Stimulated activated memory B cell treated with anti-CD40 and anti-IgM and Interleukin-4, amounts not matched to agents 10 μg/mL and 1 μg/mL and 100 μg/mL, for 72 hours (primary cell): ENCODE data around the gene GDF2.

Source experiments
- ATAC-seq: fragments of 150-1000 bp; cut with Tn5 transposase; 2 replicates; pipeline ENCODE4 v1.10.0; 2021
- H3K27ac Mint-ChIP-seq: one replicate; pipeline ENCODE4 v1.8.0; 2022; ENCODE audit warnings: mild to moderate bottlenecking, mixed read lengths
- H3K27me3 Mint-ChIP-seq: one replicate; pipeline ENCODE4 v1.8.0; 2022; ENCODE audit warnings: mixed read lengths
- H3K36me3 Mint-ChIP-seq: one replicate; pipeline ENCODE4 v1.8.0; 2022; ENCODE audit warnings: mixed read lengths
- H3K4me1 Mint-ChIP-seq: one replicate; pipeline ENCODE4 v1.8.0; 2022; ENCODE audit warnings: mixed read lengths
- H3K4me3 Mint-ChIP-seq: one replicate; pipeline ENCODE4 v1.8.0; 2022; ENCODE audit warnings: mild to moderate bottlenecking, moderate library complexity, mixed read lengths
- H3K9me3 Mint-ChIP-seq: one replicate; pipeline ENCODE4 v1.8.0; 2022; ENCODE audit warnings: mixed read lengths

Gene GDF2

DNA sequence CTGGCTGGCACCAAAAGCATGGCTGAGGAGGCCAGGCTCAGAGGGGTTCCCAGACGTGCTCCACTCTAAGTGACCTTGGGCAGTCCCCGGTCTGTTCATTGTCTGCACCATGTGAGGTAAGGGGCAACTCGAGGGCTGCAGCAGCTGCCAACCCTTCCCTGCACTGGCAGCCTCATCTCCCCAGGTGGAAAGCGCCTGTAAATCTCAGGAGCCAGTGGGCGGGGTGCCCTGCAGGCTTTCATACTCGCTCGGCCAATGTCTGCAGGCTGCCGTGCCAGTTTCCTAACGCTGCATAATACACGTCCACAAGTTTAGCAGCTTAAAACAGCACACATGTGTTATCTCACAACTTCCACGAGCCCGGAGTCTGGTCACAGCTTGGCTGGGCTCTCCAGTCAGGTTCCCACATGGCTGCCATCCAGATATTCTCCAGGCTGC is 34.9 kb upstream of the GDF2 start:
- H3K4me1 Mint-ChIP-seq, result peaks cover 19% of the 10 kb centered on the region
- no peak for ATAC-seq
- H3K4me3 Mint-ChIP-seq, result no peak overlapping the region
- no peaks in the 10 kb centered on the region for H3K9me3 Mint-ChIP-seq
- no peak overlapping the region for H3K27ac Mint-ChIP-seq
- H3K27me3 Mint-ChIP-seq, result peaks cover 4% of the 10 kb centered on the region
- H3K36me3 Mint-ChIP-seq, result no peaks in the 10 kb centered on the region

DNA sequence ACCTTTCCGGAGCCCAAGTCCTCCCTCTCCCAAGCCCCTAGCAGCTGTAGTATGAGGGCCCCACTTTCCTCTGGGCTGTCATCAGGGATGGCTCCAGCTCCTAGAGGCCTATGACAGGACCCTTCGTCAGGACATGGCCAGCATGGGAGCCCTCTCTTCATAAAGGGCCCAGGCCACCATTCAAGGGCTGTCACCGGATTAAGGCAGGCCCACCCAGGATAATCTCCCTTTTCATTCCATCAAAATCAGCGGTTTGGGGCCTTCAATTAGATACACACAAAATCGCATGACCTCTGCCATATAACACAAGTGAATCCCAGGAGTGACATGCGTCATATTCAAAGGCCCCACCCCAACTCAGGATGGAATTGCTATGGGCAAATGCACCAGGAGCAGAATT is 34.4 kb upstream of the GDF2 start:
- H3K4me3 Mint-ChIP-seq, result no peak overlapping the region
- H3K4me1 Mint-ChIP-seq, result peaks cover 17% of the 10 kb centered on the region
- no peak overlapping the region for H3K27ac Mint-ChIP-seq
- no peaks in the 10 kb centered on the region for H3K9me3 Mint-ChIP-seq
- H3K27me3 Mint-ChIP-seq, result peaks cover under 1% of the 10 kb centered on the region
- no peak for ATAC-seq
- H3K36me3 Mint-ChIP-seq, result no peaks in the 10 kb centered on the region

DNA sequence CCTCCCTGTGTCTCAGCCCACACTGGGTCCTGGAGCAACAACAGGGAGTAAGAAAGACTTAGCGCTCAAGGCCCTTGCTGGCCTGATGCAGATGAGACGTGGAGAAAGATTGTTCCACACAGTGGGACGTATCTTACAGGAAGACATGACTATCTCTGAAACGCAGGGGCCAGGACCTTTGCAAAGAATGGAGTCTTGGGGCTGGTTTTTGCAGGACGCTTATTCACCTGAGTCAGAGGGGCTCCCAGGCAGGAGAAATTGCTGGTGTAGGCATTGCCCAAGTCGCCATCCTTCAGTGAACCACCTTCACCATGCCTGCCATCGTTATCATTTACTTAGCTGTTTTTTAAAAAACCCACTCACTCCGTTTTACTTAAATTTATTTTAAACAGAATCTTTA is 34.0 kb upstream of the GDF2 start:
- H3K27ac Mint-ChIP-seq, result no peak overlapping the region
- H3K9me3 Mint-ChIP-seq, result no peaks in the 10 kb centered on the region
- peaks cover 17% of the 10 kb centered on the region for H3K4me1 Mint-ChIP-seq
- no peaks in the 10 kb centered on the region for H3K27me3 Mint-ChIP-seq
- no peak for ATAC-seq
- no peaks in the 10 kb centered on the region for H3K36me3 Mint-ChIP-seq
- H3K4me3 Mint-ChIP-seq, result no peak overlapping the region

DNA sequence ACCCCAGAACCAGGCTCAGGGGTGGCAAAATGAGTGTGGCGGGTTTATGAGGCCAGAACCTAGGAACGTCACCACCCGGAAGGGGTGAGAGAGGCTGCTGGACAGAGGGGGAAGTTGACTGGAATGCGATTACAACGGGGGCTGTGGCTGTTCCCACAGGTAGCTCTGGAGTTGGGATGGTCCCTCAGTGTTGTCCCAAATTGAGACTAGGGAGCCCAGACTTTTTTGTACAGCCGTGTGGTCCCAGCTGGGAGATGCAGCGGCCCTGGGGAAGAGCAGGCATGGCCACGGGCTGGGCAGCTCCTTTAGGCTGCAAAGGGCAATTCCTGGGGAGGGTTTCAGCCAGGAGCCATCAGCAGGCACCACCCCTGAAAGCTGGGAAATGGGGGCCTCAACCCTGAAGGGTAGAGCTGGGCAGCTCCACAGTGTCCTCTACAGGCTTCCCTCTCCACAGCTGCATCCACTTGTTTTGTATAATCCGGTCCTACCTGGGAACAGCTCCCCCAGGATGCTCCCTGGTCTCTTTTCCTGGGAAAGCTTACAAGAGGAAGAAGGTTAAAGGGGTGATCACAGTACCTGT is 33.2 kb upstream of the GDF2 start:
- Mint-ChIP-seq H3K27me3 (peaks cover 6% of the 10 kb centered on the region), H3K9me3 (no peaks in the 10 kb centered on the region), H3K4me1 (peaks cover 17% of the 10 kb centered on the region), H3K27ac (no peak overlapping the region), H3K36me3 (no peaks in the 10 kb centered on the region), H3K4me3 (no peak overlapping the region)
- no peak for ATAC-seq

DNA sequence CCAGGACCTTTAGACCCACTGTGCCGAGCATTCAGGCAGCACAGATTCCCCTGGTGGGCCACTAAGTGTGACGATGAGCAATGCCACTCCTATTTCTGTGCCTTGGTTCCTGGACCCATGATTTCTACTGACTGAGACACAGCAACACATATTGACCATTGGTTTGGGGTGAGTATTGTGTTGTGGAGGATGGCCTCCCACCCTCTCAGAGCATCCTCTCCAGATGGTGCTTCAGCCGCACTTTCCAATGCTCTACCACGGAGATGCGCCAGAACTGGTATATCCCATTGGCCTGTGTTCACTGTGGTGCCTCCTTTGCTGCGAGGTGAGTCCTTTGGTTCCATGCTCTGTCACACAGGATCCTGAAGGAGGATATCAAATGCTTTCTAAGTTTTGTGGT is 32.3 kb upstream of the GDF2 start:
- ATAC-seq, result no peak
- no peaks in the 10 kb centered on the region for H3K9me3 Mint-ChIP-seq
- no peak overlapping the region for H3K4me3 Mint-ChIP-seq
- H3K27ac Mint-ChIP-seq, result no peak overlapping the region
- no peaks in the 10 kb centered on the region for H3K36me3 Mint-ChIP-seq
- peaks cover 15% of the 10 kb centered on the region for H3K27me3 Mint-ChIP-seq
- H3K4me1 Mint-ChIP-seq, result peaks cover 17% of the 10 kb centered on the region

DNA sequence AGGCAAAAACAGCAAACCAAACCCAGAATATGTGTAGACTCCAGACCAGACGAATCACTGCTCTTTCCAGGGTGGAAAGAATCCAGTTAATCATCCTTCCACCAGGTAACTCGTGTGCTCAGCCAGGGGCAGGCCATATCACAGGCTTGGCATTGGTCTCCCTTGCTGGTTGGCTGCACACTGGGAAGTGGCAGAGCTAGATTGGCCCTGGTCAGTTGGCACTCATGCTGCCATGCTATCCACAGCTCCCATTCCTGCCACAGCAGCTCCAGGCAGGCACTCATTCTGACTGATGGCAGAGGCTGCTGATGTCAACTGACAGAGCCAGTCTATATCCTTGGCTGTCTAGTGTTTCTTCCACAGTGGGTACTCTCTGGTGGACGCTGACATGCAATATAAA is 31.9 kb upstream of the GDF2 start:
- no peak for ATAC-seq
- H3K27ac Mint-ChIP-seq, result no peak overlapping the region
- H3K9me3 Mint-ChIP-seq, result no peaks in the 10 kb centered on the region
- no peaks in the 10 kb centered on the region for H3K36me3 Mint-ChIP-seq
- no peak overlapping the region for H3K4me3 Mint-ChIP-seq
- peaks cover 15% of the 10 kb centered on the region for H3K4me1 Mint-ChIP-seq
- H3K27me3 Mint-ChIP-seq, result peaks cover 19% of the 10 kb centered on the region

DNA sequence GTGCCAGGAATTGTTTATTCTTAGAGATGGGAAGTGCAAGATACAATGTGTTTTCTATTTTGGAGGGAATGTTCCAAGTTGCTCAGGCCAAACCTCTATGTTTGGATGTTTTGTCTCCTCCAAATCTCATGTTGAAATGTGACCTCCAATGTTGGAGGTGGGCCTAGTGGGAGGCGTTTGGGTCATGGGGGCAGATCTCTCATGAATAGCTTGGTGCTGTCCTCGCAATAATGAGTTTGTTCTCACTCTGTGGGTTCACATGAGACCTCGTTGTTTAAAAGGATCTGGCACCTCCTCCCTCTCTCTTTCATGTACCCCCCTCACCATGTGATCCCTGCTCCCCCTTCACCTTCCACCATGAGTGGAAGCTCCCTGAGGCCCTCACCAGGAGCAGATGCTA is 30.6 kb upstream of the GDF2 start:
- Mint-ChIP-seq H3K4me3 (no peak overlapping the region), H3K27me3 (peaks cover 33% of the 10 kb centered on the region), H3K36me3 (no peaks in the 10 kb centered on the region), H3K27ac (no peak overlapping the region), H3K9me3 (no peaks in the 10 kb centered on the region), H3K4me1 (peaks cover 2% of the 10 kb centered on the region)
- no peak for ATAC-seq

DNA sequence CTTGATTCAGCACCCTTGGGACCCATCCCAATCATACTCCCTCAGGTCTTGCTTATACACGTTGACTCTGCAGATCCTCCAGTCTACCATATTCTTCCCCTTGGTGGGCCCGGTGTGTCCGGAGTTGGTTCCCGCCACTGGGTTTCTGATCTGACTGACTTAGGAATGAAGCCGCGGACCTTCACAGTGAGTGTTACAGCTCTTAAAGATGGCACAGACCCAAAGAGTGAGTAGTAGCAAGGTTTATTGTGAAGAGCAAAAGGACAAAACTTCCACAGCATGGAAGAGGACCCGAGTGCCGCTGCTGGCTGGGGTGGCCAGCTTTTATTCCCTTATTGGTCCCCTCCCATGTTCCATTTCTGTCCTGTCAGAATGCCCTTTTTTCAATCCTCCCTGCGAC is 28.2 kb upstream of the GDF2 start:
- Mint-ChIP-seq H3K9me3 (no peaks in the 10 kb centered on the region), H3K36me3 (no peaks in the 10 kb centered on the region), H3K4me1 (no peaks in the 10 kb centered on the region), H3K27ac (no peak overlapping the region), H3K27me3 (peaks cover 37% of the 10 kb centered on the region), H3K4me3 (no peak overlapping the region)
- ATAC-seq, result no peak

DNA sequence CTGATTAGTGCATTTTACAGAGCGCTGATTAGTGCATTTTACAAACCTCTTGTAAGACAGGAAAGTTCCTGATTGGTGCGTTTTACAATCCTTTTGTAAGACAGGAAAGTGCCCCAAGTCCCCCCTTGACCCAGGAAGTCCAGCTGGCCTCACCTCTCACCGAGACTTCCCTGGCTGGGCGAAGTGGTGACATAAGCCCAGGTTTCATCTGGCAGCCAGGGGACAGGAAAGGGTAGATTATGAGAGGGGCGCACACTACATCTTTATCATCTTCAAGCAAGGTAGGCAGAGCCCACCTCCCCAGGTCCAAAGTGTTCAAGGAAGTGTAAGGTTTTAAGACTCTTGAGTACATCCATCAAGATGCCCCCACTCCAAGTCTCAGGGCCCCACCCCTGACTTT is 27.8 kb upstream of the GDF2 start:
- Mint-ChIP-seq H3K27me3 (peaks cover 37% of the 10 kb centered on the region), H3K27ac (no peak overlapping the region), H3K4me1 (no peaks in the 10 kb centered on the region), H3K4me3 (no peak overlapping the region), H3K36me3 (no peaks in the 10 kb centered on the region), H3K9me3 (no peaks in the 10 kb centered on the region)
- no peak for ATAC-seq

DNA sequence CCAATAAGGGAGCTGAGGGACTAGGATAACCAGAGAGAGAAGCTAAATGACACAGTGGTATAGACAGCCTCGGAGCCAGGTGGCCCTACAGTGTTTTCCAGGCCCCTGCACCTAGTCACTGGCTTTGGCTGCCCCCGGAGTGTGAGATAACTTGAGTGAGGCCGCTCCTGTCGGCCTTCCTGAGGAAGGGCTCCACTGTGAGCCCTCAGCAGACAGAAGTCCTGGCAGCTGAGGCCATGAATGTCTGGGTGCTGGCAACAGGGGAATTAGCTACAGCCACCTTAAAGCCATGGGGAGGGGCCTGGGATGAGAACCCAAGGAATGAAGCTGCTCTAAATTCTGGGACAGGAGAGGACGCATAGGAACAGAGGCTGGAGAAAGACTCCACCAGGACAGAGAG is 26.8 kb upstream of the GDF2 start:
- Mint-ChIP-seq H3K9me3 (no peaks in the 10 kb centered on the region), H3K4me1 (no peaks in the 10 kb centered on the region), H3K4me3 (no peak overlapping the region), H3K27ac (no peak overlapping the region), H3K36me3 (no peaks in the 10 kb centered on the region), H3K27me3 (peaks cover 37% of the 10 kb centered on the region)
- ATAC-seq, result no peak

DNA sequence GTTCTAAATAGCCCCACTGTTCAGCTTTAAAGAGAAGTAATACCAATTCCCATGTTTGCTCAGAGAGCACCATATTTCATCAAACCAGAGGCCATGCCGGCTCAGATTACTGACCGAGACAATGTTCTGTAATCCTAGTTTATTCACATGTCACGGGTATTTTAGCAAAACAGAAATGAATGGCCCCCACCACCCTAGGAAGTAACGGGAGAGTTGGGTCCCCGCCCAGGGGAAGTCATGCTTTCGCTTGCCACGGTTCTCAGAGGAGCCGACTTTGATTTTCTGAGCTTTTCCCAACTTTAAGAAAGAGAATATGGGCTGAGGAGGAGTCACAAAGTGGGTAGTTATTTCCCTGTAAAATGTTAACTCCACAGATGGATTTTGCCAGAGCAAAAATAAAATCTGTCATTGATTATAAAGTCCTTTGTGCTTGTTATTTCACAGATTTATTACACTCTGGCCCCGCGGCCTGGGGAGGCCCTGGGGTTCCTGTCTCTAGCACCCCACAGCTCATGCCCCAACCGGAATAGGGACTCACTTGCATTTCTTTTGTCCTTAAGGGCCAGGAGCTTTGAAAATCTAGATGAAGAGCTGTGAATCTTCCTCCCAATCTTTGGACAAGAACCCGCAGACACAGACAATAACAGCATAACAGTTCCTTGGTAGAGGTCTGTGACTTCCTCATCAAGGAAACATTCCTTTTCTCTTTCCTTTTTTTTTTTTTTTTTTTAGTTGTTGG is 25.9 kb upstream of the GDF2 start:
- H3K4me3 Mint-ChIP-seq, result no peak overlapping the region
- H3K27ac Mint-ChIP-seq, result no peak overlapping the region
- peaks cover 7% of the 10 kb centered on the region for H3K4me1 Mint-ChIP-seq
- H3K36me3 Mint-ChIP-seq, result no peaks in the 10 kb centered on the region
- H3K27me3 Mint-ChIP-seq, result peaks cover 46% of the 10 kb centered on the region
- no peak for ATAC-seq
- H3K9me3 Mint-ChIP-seq, result no peaks in the 10 kb centered on the region

DNA sequence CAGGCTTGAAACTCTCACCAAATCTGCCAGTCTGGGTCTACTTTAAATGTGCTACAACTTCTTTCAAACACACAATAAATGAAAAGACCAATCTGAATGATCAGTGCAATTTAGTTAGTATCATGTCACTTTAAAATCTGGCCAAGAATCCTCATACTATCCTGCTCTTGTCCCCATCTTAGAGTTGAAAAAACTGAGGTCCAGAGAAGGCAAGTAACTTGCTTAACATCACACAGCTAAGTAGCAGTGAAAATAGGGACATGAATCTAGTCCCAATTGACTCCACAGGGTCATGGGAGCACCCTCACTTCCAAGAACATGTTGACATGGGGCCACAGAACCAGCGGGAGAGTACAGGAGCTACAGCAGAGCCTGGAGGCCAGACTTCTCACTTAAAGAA is 25.3 kb upstream of the GDF2 start:
- ATAC-seq, result no peak
- Mint-ChIP-seq H3K27ac (no peak overlapping the region), H3K4me3 (no peak overlapping the region), H3K27me3 (peaks cover 50% of the 10 kb centered on the region), H3K4me1 (peaks cover 7% of the 10 kb centered on the region), H3K36me3 (no peaks in the 10 kb centered on the region), H3K9me3 (no peaks in the 10 kb centered on the region)

DNA sequence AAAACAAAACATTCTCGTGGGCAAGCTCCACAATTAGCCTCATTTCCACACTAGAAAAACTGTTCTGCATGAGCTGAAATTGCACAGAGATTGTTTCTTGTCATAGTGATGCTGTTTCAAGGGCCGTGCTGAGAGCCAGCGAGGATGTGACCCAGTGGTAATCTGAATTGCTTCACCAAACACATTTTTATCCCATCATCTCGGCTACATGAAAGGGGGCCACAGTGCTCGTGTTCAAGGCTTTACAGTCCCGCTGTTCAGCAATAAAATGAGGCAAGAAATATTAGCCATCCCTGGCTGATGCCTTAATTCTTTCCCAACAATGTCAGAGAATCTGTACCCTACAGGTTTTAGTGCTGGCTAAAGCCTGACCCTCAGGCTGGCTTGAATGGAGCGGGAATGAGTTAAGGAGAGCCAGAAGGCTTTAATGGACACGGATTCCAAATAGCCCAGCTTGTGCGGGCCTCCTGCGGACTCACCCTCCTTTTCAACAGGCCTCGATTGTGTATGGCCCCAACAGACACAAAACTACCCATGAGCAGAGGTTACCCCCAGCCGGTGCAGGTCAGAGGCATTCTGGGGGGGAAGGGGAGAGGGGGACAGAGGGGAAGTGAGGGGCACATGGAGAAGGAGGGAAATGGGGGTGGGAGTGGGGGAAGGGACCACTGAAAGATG is 24.3 kb upstream of the GDF2 start:
- H3K9me3 Mint-ChIP-seq, result no peaks in the 10 kb centered on the region
- peaks cover 52% of the 10 kb centered on the region for H3K27me3 Mint-ChIP-seq
- no peak for ATAC-seq
- no peaks in the 10 kb centered on the region for H3K36me3 Mint-ChIP-seq
- H3K27ac Mint-ChIP-seq, result no peak overlapping the region
- H3K4me1 Mint-ChIP-seq, result peaks cover 7% of the 10 kb centered on the region
- H3K4me3 Mint-ChIP-seq, result no peak overlapping the region

DNA sequence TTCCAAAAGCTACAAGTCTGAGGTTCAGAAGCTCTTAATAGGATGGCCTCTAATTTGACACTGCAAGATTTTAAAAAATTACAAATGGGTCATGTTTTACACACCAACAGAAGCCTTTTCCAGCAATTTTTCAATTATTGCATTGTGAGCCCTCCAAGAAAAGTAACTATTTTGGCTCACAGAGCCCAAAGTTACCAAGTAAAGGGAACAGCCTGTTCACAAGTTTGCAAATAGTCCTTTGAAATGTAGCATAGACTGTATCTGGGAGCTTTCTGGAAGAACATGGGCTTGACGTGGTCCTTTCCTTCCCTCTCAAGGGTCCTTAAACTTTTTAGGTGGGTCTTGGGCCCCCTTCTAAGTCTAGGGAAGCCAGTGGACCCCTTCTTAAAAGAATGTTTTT is 23.5 kb upstream of the GDF2 start:
- peaks cover 55% of the 10 kb centered on the region for H3K27me3 Mint-ChIP-seq
- H3K27ac Mint-ChIP-seq, result no peak overlapping the region

DNA sequence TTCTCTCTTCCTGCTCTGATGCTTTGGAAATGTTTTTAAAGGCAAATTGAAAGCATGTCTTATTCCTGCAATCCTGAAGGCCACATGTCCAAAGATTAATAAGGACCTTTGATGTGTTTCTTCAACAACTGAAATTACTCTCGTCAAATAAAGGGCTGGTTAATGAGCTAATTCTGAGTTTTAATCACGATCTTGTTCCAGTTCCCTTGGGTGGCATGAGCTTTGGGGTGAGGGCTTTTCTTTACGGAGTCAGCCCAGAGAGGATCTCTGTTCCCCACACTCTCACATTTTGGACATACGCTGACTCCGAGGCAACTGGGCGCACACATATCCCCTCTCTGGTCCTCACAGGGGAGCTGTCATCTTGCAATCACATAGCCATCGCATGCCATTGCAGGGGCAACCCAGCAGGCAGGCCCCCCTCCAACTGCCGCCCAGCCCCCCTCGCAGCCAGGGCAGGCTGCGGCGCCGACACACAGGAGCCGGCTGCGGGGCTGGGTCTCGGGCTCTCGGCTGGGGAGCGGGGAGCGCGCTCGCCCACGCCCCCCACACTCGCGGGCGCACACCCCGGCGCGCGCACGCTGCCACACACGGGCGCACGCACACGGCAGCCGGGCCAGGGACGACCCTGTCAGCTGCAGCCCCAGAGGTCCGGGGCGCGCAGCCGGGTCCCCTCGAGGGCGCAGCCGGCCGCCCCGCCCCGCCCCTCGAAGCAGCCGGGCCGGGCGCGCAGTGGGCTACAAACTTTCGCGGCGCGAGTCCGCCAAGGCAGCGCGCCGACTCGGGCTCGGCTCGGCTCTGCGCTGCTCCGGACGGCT is 22.4 kb upstream of the GDF2 start, which contains the start of gene GDF10:
GDF10 (plus strand) TSS at position 587 of the 818 bp plus-strand sequence. CDS start 455 bp downstream, outside the sequence.
- no peaks in the 10 kb centered on the region for H3K9me3 Mint-ChIP-seq
- peaks cover 43% of the 10 kb centered on the region for H3K27me3 Mint-ChIP-seq
- peak within 1 kb of the TSS; percentile 13 for H3K4me3 Mint-ChIP-seq
- no peak within 1 kb of the TSS for H3K27ac Mint-ChIP-seq
- ATAC-seq, result peak; percentile 24
- no peaks in the 10 kb centered on the region for H3K36me3 Mint-ChIP-seq
- H3K4me1 Mint-ChIP-seq, result peaks cover 7% of the 10 kb centered on the region

More for the DNA sequence above, 23.5 kb upstream of the GDF2 start:
- no peak for ATAC-seq
- Mint-ChIP-seq H3K4me3 (no peak overlapping the region), H3K9me3 (no peaks in the 10 kb centered on the region), H3K36me3 (no peaks in the 10 kb centered on the region), H3K4me1 (peaks cover 7% of the 10 kb centered on the region)
